NOMO-1 treated with DMSO at 0.1 percent for 48 hours (cell line): ENCODE data around the gene ABHD17B.
"Not testable (repeated sequence)": the region's sequence is repeated elsewhere in the genome, so short reads cannot be mapped to it uniquely, and the experiment has no call there.

Source experiments
- DNase-seq: peaks from one replicate; lab custom pipeline; 2025; ENCODE audit not compliant: unreplicated experiment; lab: John Stamatoyannopoulos, UW

ABHD17B gene

GRCh38 chr9:71916834-71917534 is 6.0 kb upstream of the ABHD17B start:
- DNase-seq = no peak

- no peak for DNase-seq
Observed at GRCh38 chr9:71915495-71915894, 4.5 kb upstream of the ABHD17B start.

GRCh38 chr9:71911908-71912335 is 929 bp upstream of the ABHD17B start:
- DNase-seq = no peak

- no peak for DNase-seq
Observed at GRCh38 chr9:71910650-71911060, 338 bp downstream of the ABHD17B start.

GRCh38 chr9:71909887-71910649 is 925 bp downstream of the ABHD17B start:
- DNase-seq = no peak

- no peak for DNase-seq
Observed at GRCh38 chr9:71908825-71909224, 2.2 kb downstream of the ABHD17B start.

- DNase-seq = no peak
Observed at GRCh38 chr9:71904076-71904475, 6.9 kb downstream of the ABHD17B start.

- DNase-seq = no peak
Observed at GRCh38 chr9:71901695-71902597, 9.0 kb downstream of the ABHD17B start.

GRCh38 chr9:71898756-71899155 is 12.2 kb downstream of the ABHD17B start:
- not testable (repeated sequence) for DNase-seq

- peak; percentile 57 for DNase-seq
Observed at GRCh38 chr9:71897577-71897976, 13.4 kb downstream of the ABHD17B start.

GRCh38 chr9:71896761-71897160 is 14.2 kb downstream of the ABHD17B start:
- DNase-seq = no peak

- no peak for DNase-seq
Observed at GRCh38 chr9:71895955-71896354, 15.0 kb downstream of the ABHD17B start.

GRCh38 chr9:71895117-71895516 is 15.9 kb downstream of the ABHD17B start:
- DNase-seq = peak; percentile 17

GRCh38 chr9:71891557-71892189 is 19.3 kb downstream of the ABHD17B start:
- DNase-seq = no peak

- no peak for DNase-seq
Observed at GRCh38 chr9:71890042-71890679, 20.8 kb downstream of the ABHD17B start.

- DNase-seq = no peak
Observed at GRCh38 chr9:71887362-71887761, 23.6 kb downstream of the ABHD17B start.

GRCh38 chr9:71886541-71886940 is 24.5 kb downstream of the ABHD17B start:
- no peak for DNase-seq

GRCh38 chr9:71886015-71886414 is 25.0 kb downstream of the ABHD17B start:
- no peak for DNase-seq

GRCh38 chr9:71885467-71885866 is 25.5 kb downstream of the ABHD17B start:
- no peak for DNase-seq

- DNase-seq = no peak
Observed at GRCh38 chr9:71884005-71884404, 27.0 kb downstream of the ABHD17B start.
